ENCODE measurements around the gene FBXL17. TPM values are rescaled to one million over a fixed set of nuclear protein-coding genes. Genes with fewer than 3 reads are reported as not detected.

The FBXL17 gene
- total and polyA plus RNA-seq, 2 of the 4 experiments (the other 2 are of a cell fraction), result 3.9 to 8.1 TPM

DNA sequence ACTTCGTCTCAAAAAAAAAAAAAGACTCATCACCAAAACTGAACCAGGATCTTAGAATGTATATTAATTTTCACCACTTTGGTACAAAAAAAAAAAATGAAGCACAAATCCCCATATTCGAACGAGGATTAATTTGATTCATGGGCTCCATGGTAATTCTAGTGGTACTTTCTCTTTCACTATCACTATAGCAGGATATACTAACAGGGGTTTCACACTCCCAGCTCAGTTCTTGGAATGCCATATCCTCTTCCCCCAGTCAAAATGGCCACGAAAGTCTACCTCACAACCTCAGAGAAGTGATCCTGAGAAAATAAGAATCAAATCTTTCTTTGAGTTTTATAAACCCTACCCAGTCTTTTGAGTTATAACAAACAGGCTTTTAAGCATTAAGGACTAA is 235.7 kb downstream of the FBXL17 start:
- H3K9ac ChIP-seq (ENCODE audit: low read depth, low read length), result no peak overlapping the region
- H2BK15ac ChIP-seq (ENCODE audit: low read depth, low read length), result no peak overlapping the region
- in situ Hi-C loops (cut with MboI; ENCODE audit: low sequenced_read_pairs) (no loop called here), dilution Hi-C loops (cut with HindIII; ENCODE audit: low sequenced_read_pairs, unreplicated experiment) (no loop called here), intact Hi-C loops (cut with micrococcal nuclease) (no loop called here)
- H3K4me1 ChIP-seq (ENCODE audit: control insufficient read depth, insufficient read depth, low read length), result no peaks in the 10 kb centered on the region
- H3K36me3 ChIP-seq (ENCODE audit: control insufficient read depth, insufficient read depth, low read length), result no peaks in the 10 kb centered on the region
- no peak overlapping the region for H3K23ac ChIP-seq (ENCODE audit: low read depth, low read length)
- ChIA-PET POLR2A (ENCODE audit: unreplicated experiment) (no interaction called here), CTCF (interaction anchor here (0.7 kb wide), 1 partner anchor 22 kb away, joined by 3 read pairs; no protein-coding TSS in a partner anchor)
- no peak overlapping the region for H3K18ac ChIP-seq (ENCODE audit: low read depth, low read length)
- H3K4ac ChIP-seq (ENCODE audit: low read depth, low read length), result no peak overlapping the region
- TF ChIP-seq CHD1 (IDR thresholded peaks at IDR 0.05; ENCODE audit: low read depth, low read length) (no peak), MAFK (IDR thresholded peaks at IDR 0.05; ENCODE audit: low read depth, low read length) (no peak), BHLHE40 (IDR thresholded peaks at IDR 0.05; ENCODE audit: low read depth, low read length) (no peak), POLR2A (IDR thresholded peaks at IDR 0.05; ENCODE audit: low read depth, low read length) (no peak), MAZ (IDR thresholded peaks at IDR 0.05; ENCODE audit: borderline replicate concordance, low read depth, low read length) (no peak), RAD21 (IDR thresholded peaks at IDR 0.05; ENCODE audit: low read length) (no peak), RCOR1 (IDR thresholded peaks at IDR 0.05; ENCODE audit: insufficient replicate concordance, low read length) (no peak), RFX5 (IDR thresholded peaks at IDR 0.05; ENCODE audit: low read depth, low read length) (no peak), SMC3 (IDR thresholded peaks at IDR 0.05; ENCODE audit: low read depth, low read length) (no peak), MXI1 (IDR thresholded peaks at IDR 0.05; ENCODE audit: borderline replicate concordance, low read depth, low read length) (no peak), CEBPB (IDR thresholded peaks at IDR 0.05; ENCODE audit: low read depth, low read length) (no peak), NFE2L2 (IDR thresholded peaks at IDR 0.05; ENCODE audit: low read depth, low read length) (no peak), FOS (IDR thresholded peaks at IDR 0.05; ENCODE audit: low read depth, low read length) (no peak)
- TF ChIP-seq, protein P1, sequence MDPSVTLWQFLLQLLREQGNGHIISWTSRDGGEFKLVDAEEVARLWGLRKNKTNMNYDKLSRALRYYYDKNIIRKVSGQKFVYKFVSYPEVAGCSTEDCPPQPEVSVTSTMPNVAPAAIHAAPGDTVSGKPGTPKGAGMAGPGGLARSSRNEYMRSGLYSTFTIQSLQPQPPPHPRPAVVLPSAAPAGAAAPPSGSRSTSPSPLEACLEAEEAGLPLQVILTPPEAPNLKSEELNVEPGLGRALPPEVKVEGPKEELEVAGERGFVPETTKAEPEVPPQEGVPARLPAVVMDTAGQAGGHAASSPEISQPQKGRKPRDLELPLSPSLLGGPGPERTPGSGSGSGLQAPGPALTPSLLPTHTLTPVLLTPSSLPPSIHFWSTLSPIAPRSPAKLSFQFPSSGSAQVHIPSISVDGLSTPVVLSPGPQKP (IDR thresholded peaks at IDR 0.05; ENCODE audit: borderline replicate concordance, low read depth, low read length), result no peak
- TF ChIP-seq, protein P2, sequence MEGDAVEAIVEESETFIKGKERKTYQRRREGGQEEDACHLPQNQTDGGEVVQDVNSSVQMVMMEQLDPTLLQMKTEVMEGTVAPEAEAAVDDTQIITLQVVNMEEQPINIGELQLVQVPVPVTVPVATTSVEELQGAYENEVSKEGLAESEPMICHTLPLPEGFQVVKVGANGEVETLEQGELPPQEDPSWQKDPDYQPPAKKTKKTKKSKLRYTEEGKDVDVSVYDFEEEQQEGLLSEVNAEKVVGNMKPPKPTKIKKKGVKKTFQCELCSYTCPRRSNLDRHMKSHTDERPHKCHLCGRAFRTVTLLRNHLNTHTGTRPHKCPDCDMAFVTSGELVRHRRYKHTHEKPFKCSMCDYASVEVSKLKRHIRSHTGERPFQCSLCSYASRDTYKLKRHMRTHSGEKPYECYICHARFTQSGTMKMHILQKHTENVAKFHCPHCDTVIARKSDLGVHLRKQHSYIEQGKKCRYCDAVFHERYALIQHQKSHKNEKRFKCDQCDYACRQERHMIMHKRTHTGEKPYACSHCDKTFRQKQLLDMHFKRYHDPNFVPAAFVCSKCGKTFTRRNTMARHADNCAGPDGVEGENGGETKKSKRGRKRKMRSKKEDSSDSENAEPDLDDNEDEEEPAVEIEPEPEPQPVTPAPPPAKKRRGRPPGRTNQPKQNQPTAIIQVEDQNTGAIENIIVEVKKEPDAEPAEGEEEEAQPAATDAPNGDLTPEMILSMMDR (conservative IDR thresholded peaks at IDR 0.05; ENCODE audit: low read depth, low read length), result no peak
- TF ChIP-seq, protein P3, sequence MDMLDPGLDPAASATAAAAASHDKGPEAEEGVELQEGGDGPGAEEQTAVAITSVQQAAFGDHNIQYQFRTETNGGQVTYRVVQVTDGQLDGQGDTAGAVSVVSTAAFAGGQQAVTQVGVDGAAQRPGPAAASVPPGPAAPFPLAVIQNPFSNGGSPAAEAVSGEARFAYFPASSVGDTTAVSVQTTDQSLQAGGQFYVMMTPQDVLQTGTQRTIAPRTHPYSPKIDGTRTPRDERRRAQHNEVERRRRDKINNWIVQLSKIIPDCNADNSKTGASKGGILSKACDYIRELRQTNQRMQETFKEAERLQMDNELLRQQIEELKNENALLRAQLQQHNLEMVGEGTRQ (IDR thresholded peaks at IDR 0.05; ENCODE audit: low read depth, low read length), result no peak
- no peak overlapping the region for H3K14ac ChIP-seq (replicated peaks; ENCODE audit: low read depth, low read length)
- H2AK5ac ChIP-seq (ENCODE audit: low read depth, low read length), result no peak overlapping the region
- H3K56ac ChIP-seq (ENCODE audit: extremely low read depth, insufficient read depth, low read length), result no peak overlapping the region
- H3K9me1 ChIP-seq (ENCODE audit: insufficient read depth, low read length), result no peaks in the 10 kb centered on the region
- H2BK5ac ChIP-seq (ENCODE audit: low read depth, low read length, poor library complexity, severe bottlenecking), result no peak overlapping the region
- no TSS peak for BruUV-seq (replicated peaks)
- no peak overlapping the region for H4K8ac ChIP-seq (ENCODE audit: low read depth in 2 of 2, low read length in 2 of 2)
- ATAC-seq (ENCODE audit: low read depth) (no peak), DNase-seq (no peak)
- H3K4me2 ChIP-seq (ENCODE audit: low read depth, low read length), result no peak overlapping the region
- H2BK120ac ChIP-seq (ENCODE audit: low read depth, low read length), result no peak overlapping the region
- no peaks in the 10 kb centered on the region for H4K20me1 ChIP-seq (ENCODE audit: insufficient read depth, low read length)
- no peak overlapping the region for H3K27ac ChIP-seq (ENCODE audit: insufficient read depth, low read length)
- no peaks in the 10 kb centered on the region for H3K79me1 ChIP-seq (ENCODE audit: low read depth in 1 of 2, low read length in 2 of 2)
- no CpG with 5 or more reads among the region's 4 CpGs for WGBS, 2 experiments (ENCODE audit: extremely low coverage in 2 of 2, insufficient read length in 1 of 2)
- H2AFZ ChIP-seq (replicated peaks; ENCODE audit: low read length, poor library complexity), result no peak overlapping the region
- no peak overlapping the region for H2BK20ac ChIP-seq (ENCODE audit: low read depth, low read length)
- H4K91ac ChIP-seq (ENCODE audit: insufficient read depth, low read depth, low read length), result no peak overlapping the region
- H3K4me3 ChIP-seq (ENCODE audit: insufficient read depth, low read depth, low read length), result no peak overlapping the region
- no peaks in the 10 kb centered on the region for H3K9me3 ChIP-seq (ENCODE audit: control insufficient read depth, insufficient read depth, low read length)
- no peak overlapping the region for H4K5ac ChIP-seq (ENCODE audit: low read depth, low read length)
- H3K27me3 ChIP-seq (ENCODE audit: control insufficient read depth, insufficient read depth, low read length), result no peaks in the 10 kb centered on the region
- no peak overlapping the region for H2AK9ac ChIP-seq (replicated peaks; ENCODE audit: low read depth, low read length, poor library complexity)

Data from IMR-90 (cell line).